Nephron (organoid): ENCODE data around the gene ZNF81.
"Not testable (repeated sequence)": the region's sequence is repeated elsewhere in the genome, so short reads cannot be mapped to it uniquely, and the experiment has no call there.

Source experiments
- H3K27ac Mint-ChIP-seq, 3 experiments: 2 replicates each; pipeline ENCODE4 v1.8.0; 2020; ENCODE audit warnings: mixed read lengths in 3 of 3, mild to moderate bottlenecking in 2 of 3, moderate library complexity in 1 of 3
- H3K27me3 Mint-ChIP-seq: 2 replicates; pipeline ENCODE4 v1.8.0; 2021; ENCODE audit warnings: low read depth, mild to moderate bottlenecking, moderate library complexity, mixed read lengths
- H3K36me3 Mint-ChIP-seq: 2 replicates; pipeline ENCODE4 v1.8.0; 2020; ENCODE audit warnings: low read depth, mixed read lengths
- H3K4me1 Mint-ChIP-seq: 2 replicates; pipeline ENCODE4 v1.8.0; 2020; ENCODE audit warnings: mixed read lengths
- H3K4me3 Mint-ChIP-seq, 3 experiments: 2 replicates each; pipeline ENCODE4 v1.8.0; 2020; ENCODE audit warnings: mild to moderate bottlenecking in 3 of 3, mixed read lengths in 3 of 3, moderate library complexity in 2 of 3
- H3K9me3 Mint-ChIP-seq: 2 replicates; pipeline ENCODE4 v1.8.0; 2020; ENCODE audit warnings: mixed read lengths
- CTCF ChIP-seq, 3 experiments: fragments of 200-600 bp; sonication (generic); IDR thresholded peaks; one replicate each; pipeline ENCODE4 v1.5.0; 2021; ENCODE audit warnings: antibody characterized with exemption in 3 of 3; ENCODE audit not compliant: unreplicated experiment in 3 of 3

ZNF81 gene

GRCh38 chrX:47804315-47804714 lies 32.4 kb upstream of the ZNF81 start:
- no peak for TF ChIP-seq CTCF (IDR thresholded peaks at IDR 0.05; ENCODE audit: unreplicated experiment in 3 of 3)
- Mint-ChIP-seq H3K27ac (no peak overlapping the region), H3K36me3 (no peaks in the 10 kb centered on the region), H3K9me3 (peaks cover 10% of the 10 kb centered on the region), H3K4me3 (no peak overlapping the region), H3K4me1 (peaks cover 9% of the 10 kb centered on the region), H3K27me3 (no peaks in the 10 kb centered on the region)

GRCh38 chrX:47805844-47806243 lies 30.9 kb upstream of the ZNF81 start:
- H3K36me3 Mint-ChIP-seq, H3K27me3 Mint-ChIP-seq, H3K4me3 Mint-ChIP-seq, H3K27ac Mint-ChIP-seq, H3K4me1 Mint-ChIP-seq: not testable (repeated sequence)
- H3K9me3 Mint-ChIP-seq, result peaks cover 10% of the 10 kb centered on the region

- Mint-ChIP-seq H3K27ac (peak overlapping the region in 1 of 3 experiments; percentile 18), H3K9me3 (peaks cover 10% of the 10 kb centered on the region)
- H3K27me3 Mint-ChIP-seq, H3K36me3 Mint-ChIP-seq, H3K4me1 Mint-ChIP-seq, H3K4me3 Mint-ChIP-seq: not testable (repeated sequence)
These were observed 30.1 kb upstream of the ZNF81 start for GRCh38 chrX:47806415-47807271.

GRCh38 chrX:47807272-47807538 lies 29.5 kb upstream of the ZNF81 start:
- H3K4me3 Mint-ChIP-seq, H3K36me3 Mint-ChIP-seq, H3K4me1 Mint-ChIP-seq, H3K27ac Mint-ChIP-seq, H3K9me3 Mint-ChIP-seq, H3K27me3 Mint-ChIP-seq: not testable (repeated sequence)

- Mint-ChIP-seq H3K27ac (no peak overlapping the region), H3K27me3 (no peaks in the 10 kb centered on the region), H3K9me3 (peaks cover 8% of the 10 kb centered on the region), H3K36me3 (no peaks in the 10 kb centered on the region), H3K4me1 (peaks cover 9% of the 10 kb centered on the region), H3K4me3 (no peak overlapping the region)
- TF ChIP-seq CTCF (IDR thresholded peaks at IDR 0.05; ENCODE audit: unreplicated experiment in 3 of 3), result no peak
These were observed 29.2 kb upstream of the ZNF81 start for GRCh38 chrX:47807548-47807947.

GRCh38 chrX:47808904-47809788 lies 27.6 kb upstream of the ZNF81 start:
- Mint-ChIP-seq H3K4me3 (no peak overlapping the region), H3K36me3 (no peaks in the 10 kb centered on the region), H3K27ac (no peak overlapping the region), H3K4me1 (peaks cover 5% of the 10 kb centered on the region), H3K9me3 (peaks cover 2% of the 10 kb centered on the region), H3K27me3 (no peaks in the 10 kb centered on the region)
- no peak for TF ChIP-seq CTCF (IDR thresholded peaks at IDR 0.05; ENCODE audit: unreplicated experiment in 3 of 3)

- Mint-ChIP-seq H3K27ac (no peak overlapping the region), H3K36me3 (no peaks in the 10 kb centered on the region), H3K27me3 (no peaks in the 10 kb centered on the region), H3K4me1 (no peaks in the 10 kb centered on the region), H3K9me3 (peaks cover 2% of the 10 kb centered on the region), H3K4me3 (no peak overlapping the region)
- TF ChIP-seq CTCF (IDR thresholded peaks at IDR 0.05; ENCODE audit: unreplicated experiment in 3 of 3), result no peak
These were observed 21.9 kb upstream of the ZNF81 start for GRCh38 chrX:47814851-47815250.
